ENCODE data around the gene SH3PXD2B.

Gene SH3PXD2B

DNA sequence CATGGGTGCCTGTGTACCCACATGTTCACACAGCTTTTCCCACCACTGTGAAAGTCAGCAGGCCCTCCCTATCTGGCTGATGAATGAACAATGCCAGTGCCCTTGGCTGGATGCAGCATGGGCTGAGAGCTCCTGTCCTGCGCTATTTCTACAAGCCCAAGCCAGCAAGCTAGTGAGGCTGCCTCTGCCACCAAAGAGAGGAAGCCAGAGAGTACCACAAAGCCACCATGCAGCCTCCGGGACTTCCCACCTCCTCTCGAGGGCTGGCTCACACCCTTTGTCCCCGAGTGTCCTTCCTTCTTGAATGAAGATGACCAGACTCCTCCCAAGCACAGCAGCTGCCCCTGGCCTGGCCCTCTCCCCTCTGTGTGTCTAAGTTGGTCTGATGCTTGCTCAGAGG, 76.5 kb downstream of the SH3PXD2B start:
- TF ChIP-seq, protein P1, sequence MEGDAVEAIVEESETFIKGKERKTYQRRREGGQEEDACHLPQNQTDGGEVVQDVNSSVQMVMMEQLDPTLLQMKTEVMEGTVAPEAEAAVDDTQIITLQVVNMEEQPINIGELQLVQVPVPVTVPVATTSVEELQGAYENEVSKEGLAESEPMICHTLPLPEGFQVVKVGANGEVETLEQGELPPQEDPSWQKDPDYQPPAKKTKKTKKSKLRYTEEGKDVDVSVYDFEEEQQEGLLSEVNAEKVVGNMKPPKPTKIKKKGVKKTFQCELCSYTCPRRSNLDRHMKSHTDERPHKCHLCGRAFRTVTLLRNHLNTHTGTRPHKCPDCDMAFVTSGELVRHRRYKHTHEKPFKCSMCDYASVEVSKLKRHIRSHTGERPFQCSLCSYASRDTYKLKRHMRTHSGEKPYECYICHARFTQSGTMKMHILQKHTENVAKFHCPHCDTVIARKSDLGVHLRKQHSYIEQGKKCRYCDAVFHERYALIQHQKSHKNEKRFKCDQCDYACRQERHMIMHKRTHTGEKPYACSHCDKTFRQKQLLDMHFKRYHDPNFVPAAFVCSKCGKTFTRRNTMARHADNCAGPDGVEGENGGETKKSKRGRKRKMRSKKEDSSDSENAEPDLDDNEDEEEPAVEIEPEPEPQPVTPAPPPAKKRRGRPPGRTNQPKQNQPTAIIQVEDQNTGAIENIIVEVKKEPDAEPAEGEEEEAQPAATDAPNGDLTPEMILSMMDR (IDR thresholded peaks at IDR 0.05) = no peak

DNA sequence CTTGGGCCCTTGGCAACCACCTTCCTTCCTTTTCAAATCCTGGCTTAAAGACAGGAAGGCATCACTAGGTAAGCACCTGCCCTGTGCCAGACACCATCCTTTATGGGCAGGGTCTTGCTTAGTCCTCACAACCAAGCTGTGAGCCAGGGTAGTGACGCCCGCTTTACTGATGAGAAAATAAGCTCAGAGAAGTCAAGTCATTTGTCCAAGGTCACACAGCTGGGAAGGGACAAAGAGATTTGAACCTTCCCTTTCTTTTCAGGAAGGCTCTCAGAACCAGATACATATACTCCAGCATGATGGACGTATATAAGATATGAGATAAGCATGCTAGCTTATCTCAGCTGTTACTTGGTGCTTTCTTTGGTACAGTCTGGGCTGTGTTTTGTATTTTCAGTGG, 76.9 kb downstream of the SH3PXD2B start:
- TF ChIP-seq, protein P1 (IDR thresholded peaks at IDR 0.05) = no peak

DNA sequence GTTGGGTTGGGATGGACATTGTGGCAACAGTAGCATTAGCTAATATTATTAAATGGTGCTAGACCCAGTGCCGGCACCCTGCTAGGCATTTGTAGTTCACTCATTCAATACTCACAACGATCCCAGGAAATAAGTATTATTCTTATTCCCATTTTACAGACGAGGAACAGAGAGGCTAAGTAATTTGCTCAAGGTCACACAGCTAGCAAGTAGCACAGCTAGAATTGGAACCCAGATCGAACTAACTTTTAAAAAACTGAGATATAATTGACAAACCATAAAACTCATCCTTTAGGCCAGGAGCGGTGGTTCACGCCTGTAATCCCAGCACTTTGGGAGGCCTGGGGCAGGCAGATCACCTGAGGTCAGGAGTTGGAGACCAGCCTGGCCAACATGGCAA, 79.5 kb downstream of the SH3PXD2B start:
- TF ChIP-seq, protein P1 (IDR thresholded peaks at IDR 0.05) = no peak

DNA sequence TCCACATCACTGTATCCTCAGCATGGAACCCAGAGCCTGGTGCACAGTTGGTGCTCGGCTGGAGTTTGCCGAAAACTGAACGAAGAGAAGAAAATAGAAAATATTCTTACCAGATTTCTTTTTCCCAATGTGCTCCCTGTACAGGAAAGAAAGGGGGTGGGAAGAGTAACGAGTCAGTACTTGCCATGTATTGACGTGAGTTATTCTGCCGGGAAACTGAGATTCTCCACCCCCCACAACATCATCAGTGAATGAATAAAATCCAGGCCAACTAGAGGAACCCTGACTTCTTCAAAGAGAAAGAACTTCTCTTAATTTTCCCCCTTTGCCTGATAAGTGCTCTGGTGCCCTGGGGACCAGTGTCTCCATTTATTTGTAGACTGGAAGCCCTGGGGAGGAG, 80.6 kb downstream of the SH3PXD2B start:
- TF ChIP-seq, protein P1 (IDR thresholded peaks at IDR 0.05) = no peak

DNA sequence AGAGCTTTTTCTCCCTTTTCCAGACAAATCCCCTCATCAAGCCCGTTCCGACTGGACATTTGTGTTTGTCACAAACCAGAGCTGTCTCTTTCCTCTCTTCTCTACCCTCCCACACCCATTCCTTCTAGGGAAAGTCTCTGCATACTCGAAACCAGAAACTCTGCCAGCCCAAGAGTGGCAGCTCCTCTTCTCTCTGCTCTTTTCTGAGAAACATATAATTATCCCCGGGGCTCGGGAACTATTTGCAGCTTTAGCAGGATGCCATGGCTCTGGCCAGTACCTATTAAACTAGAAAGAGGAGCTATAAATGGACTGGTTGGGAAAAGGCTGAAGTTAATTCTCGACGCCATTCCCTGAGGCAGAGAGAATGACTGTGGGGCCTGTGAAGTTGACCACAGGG, 82.6 kb downstream of the SH3PXD2B start:
- TF ChIP-seq, protein P1 (IDR thresholded peaks at IDR 0.05) = no peak

DNA sequence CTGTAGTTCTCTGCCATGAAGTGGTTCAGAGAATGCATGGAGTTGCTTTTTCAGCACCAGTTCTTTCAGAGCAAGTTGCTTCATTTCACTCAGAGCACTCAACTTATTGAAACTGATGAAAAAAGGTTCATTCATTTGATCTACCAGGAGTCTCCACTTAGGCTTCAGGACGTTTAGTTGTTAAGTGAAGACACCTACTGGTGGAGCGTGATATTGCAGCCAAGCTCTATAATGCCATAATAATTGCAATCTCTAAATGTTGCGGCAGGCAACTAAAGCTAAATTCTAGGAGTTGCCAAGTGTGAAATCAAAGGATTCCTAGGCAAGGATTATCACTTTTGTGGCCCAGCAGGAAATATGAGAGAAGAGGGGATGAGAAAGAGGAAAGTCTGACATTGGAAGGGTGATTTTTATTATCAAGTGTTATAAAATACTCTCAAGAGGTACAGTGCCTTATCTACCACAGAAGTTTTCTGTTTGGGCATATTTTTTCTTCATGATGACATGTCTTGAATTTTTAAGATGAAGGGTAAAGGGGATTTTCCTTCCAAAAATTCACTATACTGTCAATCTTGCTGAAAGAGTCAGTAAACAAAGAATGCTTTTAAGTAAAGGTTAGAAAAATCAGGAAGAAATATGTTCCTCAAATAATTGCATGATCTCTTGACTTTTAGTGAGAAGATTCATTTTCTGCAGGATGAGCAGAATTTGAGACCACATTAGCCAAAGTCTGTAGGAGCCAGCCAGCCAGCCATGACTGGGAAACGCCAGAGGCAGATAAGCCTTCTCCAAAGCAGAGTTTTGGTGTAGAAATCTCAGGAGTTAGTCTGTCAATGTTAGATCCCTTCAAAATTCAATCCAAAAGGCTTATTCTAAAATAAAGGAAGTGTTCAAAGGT, 83.4 kb downstream of the SH3PXD2B start:
- TF ChIP-seq, protein P1 (IDR thresholded peaks at IDR 0.05) = peak; percentile 73

DNA sequence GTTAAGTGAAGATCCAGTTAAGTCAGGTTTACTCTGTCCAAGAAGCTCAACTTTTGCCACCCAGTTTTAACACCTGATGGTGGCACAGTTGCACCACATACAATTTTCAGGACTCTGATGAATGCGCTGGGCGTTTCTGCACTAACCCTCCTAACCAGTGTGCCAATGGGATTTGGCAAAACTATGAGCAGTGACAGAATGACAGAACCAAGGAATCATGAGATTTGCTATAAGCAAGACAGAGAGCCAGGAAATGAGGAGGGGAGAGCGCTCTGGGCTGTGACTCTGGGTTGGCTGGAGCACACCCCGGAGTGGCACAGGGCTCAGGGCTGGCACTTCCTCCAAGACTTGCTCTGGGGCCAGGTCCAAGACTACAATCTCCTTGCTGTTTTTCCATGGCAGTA, 84.1 kb downstream of the SH3PXD2B start:
- TF ChIP-seq, protein P1 (IDR thresholded peaks at IDR 0.05) = no peak
